ENCODE results near the gene PPT2. TPM values are rescaled to one million over a fixed set of nuclear protein-coding genes. Genes with fewer than 3 reads are reported as not detected.

PPT2 gene
- polyA plus RNA-seq, 2 of the 4 experiments (the other 2 are of a cell fraction) = 9.3 to 11.7 TPM

DNA sequence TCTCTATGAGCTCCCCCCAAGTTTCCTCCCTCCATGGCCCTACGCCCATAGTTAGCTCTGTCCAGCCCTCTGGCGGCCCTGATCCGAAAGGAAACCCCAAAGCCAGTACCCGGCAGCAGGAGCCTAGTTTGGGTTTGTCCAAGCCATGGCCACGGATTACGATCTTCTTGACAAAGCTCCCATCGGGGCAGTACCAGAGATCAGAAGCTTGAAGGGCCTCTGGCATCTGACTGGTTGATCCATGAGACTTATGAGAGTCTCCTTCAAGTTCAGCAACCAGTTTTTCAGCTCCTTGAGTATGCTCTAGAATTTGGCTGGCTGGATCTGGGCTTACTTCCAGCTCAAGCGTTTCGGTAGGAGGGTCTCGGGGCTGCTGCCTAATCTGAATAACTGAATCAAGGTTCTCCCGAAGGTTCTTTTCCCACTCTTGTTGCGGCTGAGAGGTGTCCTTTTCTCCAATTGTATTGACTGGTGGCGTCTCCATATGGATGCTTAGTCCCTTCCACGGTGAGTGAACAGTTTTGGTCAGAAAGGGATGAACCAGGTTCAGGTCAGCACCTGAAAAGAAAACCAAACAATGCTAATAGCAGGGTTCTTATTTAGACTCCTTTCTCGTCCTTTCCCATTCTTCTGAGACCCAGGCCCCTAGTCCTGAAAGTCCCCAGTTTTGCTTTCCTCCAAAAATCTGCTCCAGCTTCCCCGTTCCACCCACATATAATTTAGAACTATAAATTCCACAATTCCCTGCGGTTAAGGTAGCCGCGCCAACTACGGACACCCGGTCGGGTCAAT is 24.4 kb upstream of the PPT2 start:
- ATAC-seq = no peak; a peak in 1 of 6 replicates

GRCh38 chr6:32131439-32131948 is 22.4 kb upstream of the PPT2 start:
- H3K4me2 ChIP-seq = no peak overlapping the region
- no peak overlapping the region for H3K4me3 ChIP-seq
- no peaks in the 10 kb centered on the region for H3K9me3 ChIP-seq
- peak overlapping the region in 1 of 2 experiments; percentile 92; a peak in 2 of 6 replicates for H3K27ac ChIP-seq
- ATAC-seq (no peak), DNase-seq (ENCODE audit: low read depth in 1 of 2, low spot score in 1 of 2) (no peak), FAIRE-seq (no peak)
- H3K4me1 ChIP-seq = peaks cover 16% of the 10 kb centered on the region
- POLR2A ChIA-PET = interaction anchor here (1.1 kb wide), 1 partner anchor 23 kb away, joined by 3 read pairs; no protein-coding TSS in a partner anchor
- CTCF ChIA-PET = interaction anchor here (4.8 kb wide), 1 partner anchor 12 kb away, joined by 37 read pairs; no protein-coding TSS in a partner anchor
- TF ChIP-seq FOXS1 (CRISPR knock-in tag; IDR thresholded peaks at IDR 0.05) = no peak
- no peak for TF ChIP-seq CHD2 (IDR thresholded peaks at IDR 0.05; ENCODE audit: low read length, partially characterized antibody)
- TF ChIP-seq, protein P1, sequence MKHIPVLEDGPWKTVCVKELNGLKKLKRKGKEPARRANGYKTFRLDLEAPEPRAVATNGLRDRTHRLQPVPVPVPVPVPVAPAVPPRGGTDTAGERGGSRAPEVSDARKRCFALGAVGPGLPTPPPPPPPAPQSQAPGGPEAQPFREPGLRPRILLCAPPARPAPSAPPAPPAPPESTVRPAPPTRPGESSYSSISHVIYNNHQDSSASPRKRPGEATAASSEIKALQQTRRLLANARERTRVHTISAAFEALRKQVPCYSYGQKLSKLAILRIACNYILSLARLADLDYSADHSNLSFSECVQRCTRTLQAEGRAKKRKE (CRISPR knock-in tag; IDR thresholded peaks at IDR 0.05; ENCODE audit: low read depth) = no peak
- TF ChIP-seq HOXB5 (CRISPR knock-in tag; IDR thresholded peaks at IDR 0.05) = no peak
- no peak for TF ChIP-seq TP53 (CRISPR knock-in tag; IDR thresholded peaks at IDR 0.05)
- no peak for TF ChIP-seq HES2 (IDR thresholded peaks at IDR 0.05)
- no peak for TF ChIP-seq RARB (CRISPR knock-in tag; IDR thresholded peaks at IDR 0.05)
- no peak for TF ChIP-seq MAFK (IDR thresholded peaks at IDR 0.05; ENCODE audit: partially characterized antibody)
- no peak for TF ChIP-seq PHF8 (IDR thresholded peaks at IDR 0.05; ENCODE audit: borderline replicate concordance, low read depth)
- no peak for TF ChIP-seq CEBPB (IDR thresholded peaks at IDR 0.05)
- no peak for TF ChIP-seq HOXB13 (CRISPR knock-in tag; IDR thresholded peaks at IDR 0.05; ENCODE audit: low read depth)
- TF ChIP-seq POLR2AphosphoS2 (conservative IDR thresholded peaks at IDR 0.05; ENCODE audit: low read length) = no peak
- no peak for TF ChIP-seq EHF (CRISPR knock-in tag; IDR thresholded peaks at IDR 0.05)
- TF ChIP-seq, protein P2, sequence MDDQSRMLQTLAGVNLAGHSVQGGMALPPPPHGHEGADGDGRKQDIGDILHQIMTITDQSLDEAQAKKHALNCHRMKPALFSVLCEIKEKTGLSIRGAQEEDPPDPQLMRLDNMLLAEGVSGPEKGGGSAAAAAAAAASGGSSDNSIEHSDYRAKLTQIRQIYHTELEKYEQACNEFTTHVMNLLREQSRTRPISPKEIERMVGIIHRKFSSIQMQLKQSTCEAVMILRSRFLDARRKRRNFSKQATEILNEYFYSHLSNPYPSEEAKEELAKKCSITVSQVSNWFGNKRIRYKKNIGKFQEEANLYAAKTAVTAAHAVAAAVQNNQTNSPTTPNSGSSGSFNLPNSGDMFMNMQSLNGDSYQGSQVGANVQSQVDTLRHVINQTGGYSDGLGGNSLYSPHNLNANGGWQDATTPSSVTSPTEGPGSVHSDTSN (IDR thresholded peaks at IDR 0.05) = no peak
- TF ChIP-seq, protein P3, sequence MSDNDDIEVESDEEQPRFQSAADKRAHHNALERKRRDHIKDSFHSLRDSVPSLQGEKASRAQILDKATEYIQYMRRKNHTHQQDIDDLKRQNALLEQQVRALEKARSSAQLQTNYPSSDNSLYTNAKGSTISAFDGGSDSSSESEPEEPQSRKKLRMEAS (IDR thresholded peaks at IDR 0.05) = no peak
- no peak for TF ChIP-seq EHMT2 (IDR thresholded peaks at IDR 0.05; ENCODE audit: low read depth)
- WGBS (ENCODE audit: missing lambda C conversion rate) = 95% methylated on average over 13 of the region's 14 CpGs

More for the DNA sequence above, 24.4 kb upstream of the PPT2 start:
- 29% methylated on average over 17 of the region's 22 CpGs for WGBS (ENCODE audit: missing lambda C conversion rate)
- TF ChIP-seq RNF2 (IDR thresholded peaks at IDR 0.05; ENCODE audit: borderline replicate concordance, low read depth) (no peak), TP53 (CRISPR knock-in tag; IDR thresholded peaks at IDR 0.05) (no peak), KDM5A (IDR thresholded peaks at IDR 0.05) (no peak), CHD4 (IDR thresholded peaks at IDR 0.05; ENCODE audit: borderline replicate concordance) (no peak), SREBF2 (IDR thresholded peaks at IDR 0.05) (no peak), HOXA7 (CRISPR knock-in tag; IDR thresholded peaks at IDR 0.05) (no peak), NPAS2 (CRISPR knock-in tag; IDR thresholded peaks at IDR 0.05; ENCODE audit: borderline replicate concordance) (no peak), HES2 (IDR thresholded peaks at IDR 0.05) (no peak), TFCP2L1 (CRISPR knock-in tag; IDR thresholded peaks at IDR 0.05) (no peak), CHD2 (IDR thresholded peaks at IDR 0.05; ENCODE audit: low read length, partially characterized antibody) (no peak), RCOR1 (IDR thresholded peaks at IDR 0.05; ENCODE audit: low read depth, low read length) (no peak), FOSB (CRISPR knock-in tag; IDR thresholded peaks at IDR 0.05) (no peak), CBX2 (IDR thresholded peaks at IDR 0.05; ENCODE audit: borderline replicate concordance, low read depth) (no peak), FOXS1 (CRISPR knock-in tag; IDR thresholded peaks at IDR 0.05) (no peak), E2F6 (IDR thresholded peaks at IDR 0.05; ENCODE audit: borderline replicate concordance, low read depth) (no peak), RFX5 (IDR thresholded peaks at IDR 0.05) (no peak), ZSCAN20 (CRISPR knock-in tag; IDR thresholded peaks at IDR 0.05) (no peak)
- TF ChIP-seq, protein P4, sequence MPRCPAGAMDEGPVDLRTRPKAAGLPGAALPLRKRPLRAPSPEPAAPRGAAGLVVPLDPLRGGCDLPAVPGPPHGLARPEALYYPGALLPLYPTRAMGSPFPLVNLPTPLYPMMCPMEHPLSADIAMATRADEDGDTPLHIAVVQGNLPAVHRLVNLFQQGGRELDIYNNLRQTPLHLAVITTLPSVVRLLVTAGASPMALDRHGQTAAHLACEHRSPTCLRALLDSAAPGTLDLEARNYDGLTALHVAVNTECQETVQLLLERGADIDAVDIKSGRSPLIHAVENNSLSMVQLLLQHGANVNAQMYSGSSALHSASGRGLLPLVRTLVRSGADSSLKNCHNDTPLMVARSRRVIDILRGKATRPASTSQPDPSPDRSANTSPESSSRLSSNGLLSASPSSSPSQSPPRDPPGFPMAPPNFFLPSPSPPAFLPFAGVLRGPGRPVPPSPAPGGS (IDR thresholded peaks at IDR 0.05) = no peak
- TF ChIP-seq, protein P5, sequence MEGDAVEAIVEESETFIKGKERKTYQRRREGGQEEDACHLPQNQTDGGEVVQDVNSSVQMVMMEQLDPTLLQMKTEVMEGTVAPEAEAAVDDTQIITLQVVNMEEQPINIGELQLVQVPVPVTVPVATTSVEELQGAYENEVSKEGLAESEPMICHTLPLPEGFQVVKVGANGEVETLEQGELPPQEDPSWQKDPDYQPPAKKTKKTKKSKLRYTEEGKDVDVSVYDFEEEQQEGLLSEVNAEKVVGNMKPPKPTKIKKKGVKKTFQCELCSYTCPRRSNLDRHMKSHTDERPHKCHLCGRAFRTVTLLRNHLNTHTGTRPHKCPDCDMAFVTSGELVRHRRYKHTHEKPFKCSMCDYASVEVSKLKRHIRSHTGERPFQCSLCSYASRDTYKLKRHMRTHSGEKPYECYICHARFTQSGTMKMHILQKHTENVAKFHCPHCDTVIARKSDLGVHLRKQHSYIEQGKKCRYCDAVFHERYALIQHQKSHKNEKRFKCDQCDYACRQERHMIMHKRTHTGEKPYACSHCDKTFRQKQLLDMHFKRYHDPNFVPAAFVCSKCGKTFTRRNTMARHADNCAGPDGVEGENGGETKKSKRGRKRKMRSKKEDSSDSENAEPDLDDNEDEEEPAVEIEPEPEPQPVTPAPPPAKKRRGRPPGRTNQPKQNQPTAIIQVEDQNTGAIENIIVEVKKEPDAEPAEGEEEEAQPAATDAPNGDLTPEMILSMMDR (IDR thresholded peaks at IDR 0.05) = no peak
- Histone ChIP-seq H3K4me3 (peak overlapping the region; percentile 54), H3K9me3 (no peaks in the 10 kb centered on the region), H3K4me1 (peaks cover 16% of the 10 kb centered on the region), H3K4me2 (peak overlapping the region; percentile 92), H3K27ac (peak overlapping the region; percentile 78 to 92)
- POLR2A ChIA-PET = interaction anchor here (0.6 to 2.7 kb wide), 4 partner anchors 10 to 231 kb away, joined by 3 to 10 read pairs (median 6); no protein-coding TSS in a partner anchor
- DNase-seq (ENCODE audit: low read depth in 1 of 2, low spot score in 1 of 2) (no peak), FAIRE-seq (no peak)
- CTCF ChIA-PET = interaction anchor here (0.5 to 4.8 kb wide), 9 partner anchors 10 to 1205 kb away, joined by 3 to 37 read pairs (median 6); partner anchors contain the start of gene PBX2

Data from A549 (cell line).